ENCODE results near the gene CCR5.
"Not testable (repeated sequence)": the region's sequence is repeated elsewhere in the genome, so short reads cannot be mapped to it uniquely, and the experiment has no call there.

The CCR5 gene

DNA sequence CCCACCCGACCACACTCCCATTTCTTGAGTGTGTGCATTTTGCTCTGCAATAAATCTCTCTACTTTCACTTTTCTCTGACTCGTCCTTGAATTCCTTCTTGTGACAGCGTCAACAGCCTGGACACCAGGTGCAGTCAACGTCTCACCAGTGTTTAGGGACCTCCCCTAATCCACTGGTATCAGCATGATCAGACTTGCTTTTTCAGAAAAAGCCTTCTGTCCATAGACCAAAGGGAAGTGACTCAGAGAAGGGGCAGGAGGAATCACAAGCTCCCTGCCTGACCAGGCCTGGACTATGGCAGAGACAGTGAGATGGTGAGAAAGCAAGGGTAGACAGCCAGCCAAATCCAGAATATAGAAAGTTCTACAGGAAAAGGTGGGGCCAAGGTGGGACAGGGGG lies 15.5 kb downstream of the CCR5 start:
- DNase-seq (ENCODE audit: low spot score): no peak

DNA sequence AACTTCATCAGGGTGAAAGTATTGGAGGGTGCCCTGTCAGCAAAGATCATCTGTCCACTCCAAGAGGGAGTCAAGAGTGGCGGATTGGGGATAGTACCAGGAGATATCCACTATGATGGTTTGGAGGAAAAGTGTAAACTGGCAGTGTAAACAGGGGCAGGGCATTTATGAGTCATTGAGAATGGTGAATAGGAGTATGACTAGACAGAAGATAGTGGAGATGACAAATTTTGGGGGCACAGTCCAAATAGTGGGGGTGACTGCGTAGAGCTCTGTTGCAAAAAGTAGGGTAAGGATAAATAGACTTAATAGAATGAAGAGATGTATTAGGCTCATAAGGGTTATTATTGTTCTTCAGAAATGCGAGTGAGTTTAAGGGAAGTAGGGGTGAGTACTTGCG lies 18.1 kb downstream of the CCR5 start:
- not testable (repeated sequence) for DNase-seq (ENCODE audit: low spot score)

DNA sequence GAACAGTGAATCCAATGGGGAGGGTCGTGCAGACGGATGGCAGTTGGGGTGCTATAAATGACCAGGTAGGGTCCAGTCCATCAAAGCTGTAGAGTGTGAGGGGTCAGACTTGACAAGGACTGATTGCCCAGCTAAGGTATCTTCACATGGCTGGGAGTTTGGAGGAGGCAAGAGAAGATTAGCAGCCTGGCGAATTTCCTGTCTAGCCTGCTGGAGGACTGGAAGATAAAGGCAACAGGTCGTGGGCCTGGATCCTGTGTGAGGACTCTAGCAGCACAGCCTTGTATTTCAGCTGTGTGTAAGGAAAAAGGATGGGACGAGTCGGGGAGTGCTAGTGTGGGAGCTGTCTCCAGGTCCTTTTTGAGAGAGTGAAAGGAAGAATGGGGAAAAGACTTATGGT lies 18.6 kb downstream of the CCR5 start:
- no peak for DNase-seq (ENCODE audit: low spot score)

DNA sequence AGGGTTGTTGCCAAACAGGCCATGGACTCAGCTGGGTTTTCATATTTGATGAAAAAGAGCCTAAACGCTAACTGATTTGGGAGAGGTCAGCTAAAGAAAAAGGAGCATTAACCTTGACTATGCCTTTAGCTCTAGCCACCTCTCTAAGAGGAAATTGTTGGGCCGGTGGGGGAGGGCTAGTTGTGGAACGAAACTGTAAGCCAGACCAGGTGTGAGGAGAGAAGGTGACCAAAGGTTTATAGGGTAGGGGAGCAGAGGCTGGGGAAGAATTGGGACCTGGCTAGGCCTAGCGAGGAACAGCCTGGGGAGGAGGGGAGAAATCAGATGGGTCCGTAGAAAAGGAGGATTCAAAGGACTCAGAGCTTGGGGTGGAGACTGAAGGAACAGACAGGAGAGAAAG lies 20.8 kb downstream of the CCR5 start:
- DNase-seq (ENCODE audit: low spot score): not testable (repeated sequence)

DNA sequence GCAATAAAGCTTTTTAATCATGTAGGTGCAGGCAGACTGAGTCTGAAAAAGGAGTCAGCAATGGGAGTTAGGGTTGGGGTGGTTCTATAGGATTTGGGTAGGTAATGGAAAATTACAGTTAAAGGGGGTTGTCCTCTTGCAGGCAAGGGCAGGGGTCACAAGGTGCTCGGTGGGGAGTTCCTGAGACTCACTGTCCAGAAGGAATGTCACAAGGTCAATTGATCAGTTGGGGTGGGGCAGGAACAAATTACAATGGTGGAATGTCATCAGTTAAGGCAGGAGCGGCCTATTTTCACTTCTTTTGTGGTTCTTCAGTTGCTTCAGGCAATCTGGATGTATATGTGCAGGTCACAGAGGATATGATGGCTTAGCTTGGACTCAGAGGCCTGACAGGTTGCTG lies 22.3 kb downstream of the CCR5 start:
- DNase-seq (ENCODE audit: low spot score): no peak

DNA sequence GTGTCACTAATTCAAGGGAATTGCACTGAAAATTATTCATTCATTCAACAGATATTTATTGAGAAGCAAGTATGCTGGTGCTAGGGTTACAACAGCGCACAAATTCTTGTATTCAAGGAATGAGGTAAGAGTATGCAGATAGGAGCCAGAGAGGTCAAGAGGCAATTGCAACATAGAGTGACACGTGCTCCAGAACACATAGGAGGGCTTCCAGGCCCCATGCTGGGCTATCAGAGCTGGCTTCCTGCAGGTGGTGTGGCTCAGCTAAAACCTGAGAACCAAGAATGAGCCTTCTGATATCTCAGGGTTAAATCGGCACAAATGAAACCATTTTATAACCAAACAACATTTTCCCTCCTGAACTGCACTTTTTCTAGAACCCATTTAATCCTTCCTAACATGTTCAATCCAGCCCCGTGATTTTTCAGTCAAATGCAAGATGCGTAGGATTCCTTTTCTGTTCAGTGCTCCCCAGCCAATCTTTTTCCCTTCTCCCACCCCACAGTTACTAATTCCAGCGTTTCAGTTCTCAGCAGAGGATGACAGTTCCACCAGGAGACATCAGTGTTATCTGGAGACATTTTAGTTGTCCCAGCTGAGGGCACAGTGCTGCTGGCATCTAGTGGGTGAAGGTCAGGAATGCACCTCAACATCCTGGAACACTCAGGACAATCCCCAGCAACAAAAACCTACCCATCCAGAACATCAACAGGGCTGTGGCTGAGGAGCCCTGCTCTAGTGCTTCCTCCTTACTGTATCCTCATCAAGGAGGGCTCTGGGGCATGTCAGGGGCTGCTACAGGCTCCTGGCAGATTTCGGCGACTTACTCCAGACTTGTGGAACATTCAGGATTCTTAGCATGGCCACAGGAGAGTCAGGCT lies 23.0 kb downstream of the CCR5 start:
- peak; percentile 64 for DNase-seq (ENCODE audit: low spot score)

DNA sequence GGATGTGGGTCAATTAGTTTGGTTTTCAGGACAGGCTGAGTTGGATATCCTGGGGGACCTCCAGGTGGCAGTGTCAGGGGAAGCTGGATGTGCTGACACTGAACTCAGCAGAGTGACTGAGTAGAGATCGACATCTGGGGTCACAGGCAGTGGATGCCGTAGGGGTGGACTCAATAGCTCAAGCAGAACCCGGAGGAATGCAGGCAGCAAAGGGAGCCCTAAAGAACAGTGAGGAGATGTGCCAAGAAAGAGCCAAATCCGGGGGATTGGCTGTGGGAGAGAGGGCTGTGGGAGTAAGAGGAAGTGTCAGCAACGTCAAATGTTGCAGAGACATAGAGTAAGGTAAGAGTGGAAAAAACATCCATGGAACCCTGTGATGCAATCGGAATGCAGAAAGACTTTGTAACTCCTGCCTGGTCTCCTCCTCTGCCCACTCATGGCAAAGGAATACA lies 24.5 kb downstream of the CCR5 start:
- DNase-seq (ENCODE audit: low spot score): no peak

DNA sequence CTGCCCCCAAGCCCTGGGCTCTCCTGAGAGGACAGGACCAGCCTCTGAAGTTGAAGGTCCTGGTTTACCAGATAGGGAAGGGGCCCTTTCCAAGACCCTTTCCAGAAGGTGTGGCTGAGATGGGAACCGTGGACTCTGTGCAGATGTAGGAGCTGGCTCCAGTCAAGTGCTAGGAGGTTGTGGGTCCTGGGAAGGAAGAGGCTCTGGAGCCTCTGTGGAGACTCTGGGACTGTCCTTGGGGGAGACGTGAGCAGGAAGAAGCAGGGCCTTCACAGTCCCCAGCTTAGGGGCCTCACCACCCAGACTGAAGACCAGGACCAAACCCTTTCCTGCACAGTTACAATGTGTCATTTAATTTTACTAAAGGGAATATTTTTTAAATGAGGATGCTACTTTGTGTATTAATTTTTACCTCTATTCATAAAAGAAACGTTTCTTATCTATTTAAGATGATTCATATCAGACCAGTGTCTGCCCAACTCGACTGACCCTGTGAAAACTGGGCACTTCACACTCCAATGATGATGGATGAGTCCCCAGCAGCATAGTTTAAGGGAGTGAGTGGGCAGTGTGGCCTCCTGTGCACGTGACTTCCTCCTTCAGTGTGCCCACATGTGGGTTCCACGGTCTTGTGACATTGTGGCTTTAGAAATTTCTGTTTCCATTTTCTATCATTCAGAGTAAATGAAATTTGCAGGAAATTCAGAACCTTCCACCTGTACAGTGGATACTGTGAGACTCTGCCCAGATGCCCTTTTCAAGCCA lies 25.2 kb downstream of the CCR5 start:
- DNase-seq (ENCODE audit: low spot score): no peak

DNA sequence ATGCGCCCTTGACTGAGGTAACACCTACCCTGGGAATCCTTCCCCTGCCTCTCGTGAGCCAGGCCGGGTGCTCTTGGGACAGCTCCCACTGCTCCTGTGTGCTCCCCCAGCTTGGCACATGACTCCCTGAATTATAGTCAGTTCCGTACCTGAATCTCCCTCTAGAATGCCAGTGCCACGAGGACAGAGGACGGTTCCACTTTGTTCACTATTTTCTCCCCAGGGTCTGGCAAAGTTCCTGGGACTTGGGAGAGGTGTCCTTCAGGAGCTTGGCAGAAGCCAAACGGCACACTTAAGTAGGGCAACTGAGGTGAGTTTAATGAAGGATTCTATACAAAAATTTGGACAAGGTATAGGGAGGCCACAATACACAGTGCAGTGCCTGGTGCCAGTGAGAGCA lies 26.4 kb downstream of the CCR5 start:
- no peak for DNase-seq (ENCODE audit: low spot score)

DNA sequence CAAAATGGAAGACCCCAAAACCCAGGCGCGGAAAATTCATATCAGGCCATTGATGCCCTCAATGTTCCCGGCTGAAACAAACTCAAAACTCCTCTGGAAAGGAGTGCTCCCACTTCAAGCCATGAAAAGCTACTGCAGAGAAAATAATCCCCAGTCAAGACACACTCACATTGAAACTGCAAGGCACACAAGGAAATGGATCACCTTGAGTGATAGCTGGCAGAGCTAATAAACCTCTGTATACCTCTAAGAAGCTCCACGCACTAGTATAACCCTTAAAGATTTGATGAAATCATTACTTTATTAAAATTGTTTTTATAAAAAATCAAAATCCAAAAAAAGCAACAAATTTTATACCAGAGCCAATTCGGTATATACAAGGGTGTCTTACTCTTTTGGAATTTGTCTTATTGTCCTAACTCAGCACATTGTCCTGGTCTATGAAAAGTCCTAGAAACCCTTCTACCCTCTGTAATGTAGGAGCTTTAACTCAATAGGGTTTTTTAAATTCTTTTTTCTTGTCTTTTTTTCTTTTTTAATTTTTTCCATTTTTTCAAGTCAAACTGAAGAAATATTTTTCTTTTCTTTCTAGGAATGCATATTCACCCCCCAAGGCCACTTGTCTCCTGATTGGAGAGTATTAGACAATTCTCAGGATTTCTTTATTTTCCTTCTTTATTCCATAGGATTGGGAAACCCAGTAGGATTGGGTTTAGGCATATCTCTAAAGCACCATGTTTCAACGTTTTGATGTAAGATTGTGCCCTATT lies 27.6 kb downstream of the CCR5 start:
- DNase-seq (ENCODE audit: low spot score): no peak

DNA sequence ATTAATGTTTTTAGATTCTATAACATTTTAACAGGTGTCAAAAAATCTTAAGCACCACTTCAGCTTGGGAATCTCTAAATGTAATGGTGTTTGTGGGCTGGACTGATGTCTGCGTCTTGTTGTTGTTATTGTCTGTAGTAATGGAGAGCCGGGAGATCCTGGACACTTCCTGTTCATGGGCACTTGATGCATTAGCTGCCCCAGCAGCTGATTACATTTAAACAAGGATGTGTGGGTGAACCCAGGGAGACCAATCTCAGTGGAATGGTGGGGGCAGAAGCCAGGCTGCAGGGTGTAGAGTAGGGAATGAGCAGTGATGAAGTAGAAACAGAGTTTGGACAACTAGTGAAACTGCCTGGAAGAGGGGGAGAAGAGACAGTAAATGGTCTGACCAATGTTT lies 28.4 kb downstream of the CCR5 start:
- no peak for DNase-seq (ENCODE audit: low spot score)

DNA sequence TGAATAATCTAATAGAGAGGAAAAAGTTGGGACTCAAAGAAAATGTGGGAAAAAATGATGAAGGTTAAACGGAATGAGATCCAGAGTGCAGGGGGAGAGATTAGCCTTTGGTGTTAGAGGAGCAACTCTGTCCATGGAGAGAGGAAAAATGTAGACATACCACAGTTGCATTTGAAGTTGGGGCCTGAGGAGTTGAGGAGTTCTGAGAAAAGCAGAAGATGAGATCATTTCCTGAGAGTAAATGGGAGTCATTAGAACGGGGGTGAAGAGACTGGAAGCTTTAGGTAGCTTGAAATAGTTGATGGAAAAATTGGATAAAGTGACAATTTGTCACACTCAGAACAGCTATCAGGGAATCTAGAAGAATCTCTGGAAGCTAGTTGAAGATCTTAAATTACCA lies 28.8 kb downstream of the CCR5 start:
- DNase-seq (ENCODE audit: low spot score): no peak

DNA sequence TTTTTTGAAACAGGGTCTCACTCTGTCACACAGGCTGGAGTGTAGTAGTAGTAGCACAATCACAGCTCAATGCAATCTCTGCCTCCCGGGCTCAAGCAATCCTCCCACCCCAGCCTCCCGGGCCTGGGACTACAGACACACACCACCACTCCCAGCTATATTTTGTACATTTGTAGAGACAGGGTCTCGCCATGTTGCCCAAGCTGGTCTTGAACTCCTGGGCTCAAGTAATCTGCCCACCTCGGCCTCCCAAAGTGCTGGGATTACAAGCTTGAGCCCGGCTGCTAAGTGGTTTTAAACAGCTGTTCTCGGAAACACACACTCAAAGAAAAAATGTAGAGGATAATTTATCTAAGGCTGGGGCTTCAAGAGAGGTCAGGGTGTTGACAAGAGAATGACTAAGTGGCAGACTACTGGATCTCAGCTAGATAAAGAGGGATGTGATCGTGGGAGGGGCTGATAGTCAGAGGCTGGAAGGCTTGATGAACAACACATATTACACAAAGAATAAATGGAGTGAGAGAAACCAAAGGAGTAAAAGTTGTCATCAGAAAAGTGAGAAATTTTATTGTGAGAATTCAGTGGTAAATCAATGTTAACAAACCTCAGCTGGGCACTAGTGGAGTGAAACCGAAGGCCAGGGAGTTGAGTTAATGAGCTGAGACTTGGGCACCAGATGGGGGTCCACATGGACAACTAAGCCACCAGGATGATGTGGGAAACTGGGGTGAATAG lies 29.4 kb downstream of the CCR5 start:
- no peak for DNase-seq (ENCODE audit: low spot score)

DNA sequence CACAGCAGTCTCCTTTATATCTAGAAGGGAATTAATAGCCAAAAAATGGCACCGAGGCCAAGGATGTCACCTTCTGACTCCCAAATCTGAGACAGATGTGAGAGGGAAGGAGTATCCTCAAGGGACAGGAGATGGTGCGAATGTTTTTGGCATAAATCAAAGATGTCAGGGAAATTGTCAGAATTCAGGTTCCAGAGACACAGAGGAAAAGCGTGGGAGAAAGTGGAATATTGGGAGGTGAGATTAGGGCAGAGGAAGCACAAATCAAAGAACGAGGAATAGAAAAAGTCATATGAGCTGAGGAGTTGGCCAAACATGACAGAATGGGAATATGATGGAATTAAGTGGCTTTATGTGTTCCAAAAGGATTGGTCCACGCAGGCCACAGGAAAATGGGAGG lies 30.1 kb downstream of the CCR5 start:
- DNase-seq (ENCODE audit: low spot score): no peak

DNA sequence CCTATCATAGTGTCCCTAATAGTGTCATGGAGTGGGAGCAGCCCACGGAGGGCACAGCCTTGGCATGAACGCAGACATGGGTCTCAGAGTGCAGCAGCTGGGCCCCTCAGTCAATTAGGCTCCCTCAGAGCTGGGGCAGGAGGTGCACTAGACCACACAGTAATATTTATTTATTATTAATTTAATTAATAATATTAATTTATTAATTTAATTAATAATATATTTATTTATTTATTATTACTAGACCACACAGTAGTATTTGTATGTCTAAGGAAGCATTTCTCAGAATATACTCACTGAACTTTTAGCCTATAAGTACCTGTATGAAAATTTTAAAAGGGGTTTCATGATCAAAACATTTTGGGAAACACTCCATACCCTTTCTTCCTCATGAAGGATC lies 30.8 kb downstream of the CCR5 start:
- DNase-seq (ENCODE audit: low spot score): no peak

DNA sequence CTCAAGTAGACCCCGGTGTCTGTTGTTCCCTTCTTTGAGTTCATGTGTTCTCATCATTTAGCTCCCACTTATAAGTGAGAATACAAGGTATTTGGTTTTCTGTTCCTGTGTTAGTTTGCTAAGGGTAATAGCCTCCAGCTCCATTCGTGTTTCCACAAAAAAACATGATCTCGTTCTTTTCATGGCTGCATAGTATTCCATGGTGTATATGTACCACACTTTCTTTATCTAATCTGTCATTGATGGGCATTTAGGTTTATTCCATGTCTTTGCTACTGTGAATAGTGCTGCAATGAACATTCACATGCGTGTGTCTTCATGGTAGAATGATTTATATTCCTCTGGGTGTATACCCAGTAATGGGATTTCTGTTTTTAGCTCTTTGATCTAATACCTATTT lies 32.2 kb downstream of the CCR5 start:
- not testable (repeated sequence) for DNase-seq (ENCODE audit: low spot score)

DNA sequence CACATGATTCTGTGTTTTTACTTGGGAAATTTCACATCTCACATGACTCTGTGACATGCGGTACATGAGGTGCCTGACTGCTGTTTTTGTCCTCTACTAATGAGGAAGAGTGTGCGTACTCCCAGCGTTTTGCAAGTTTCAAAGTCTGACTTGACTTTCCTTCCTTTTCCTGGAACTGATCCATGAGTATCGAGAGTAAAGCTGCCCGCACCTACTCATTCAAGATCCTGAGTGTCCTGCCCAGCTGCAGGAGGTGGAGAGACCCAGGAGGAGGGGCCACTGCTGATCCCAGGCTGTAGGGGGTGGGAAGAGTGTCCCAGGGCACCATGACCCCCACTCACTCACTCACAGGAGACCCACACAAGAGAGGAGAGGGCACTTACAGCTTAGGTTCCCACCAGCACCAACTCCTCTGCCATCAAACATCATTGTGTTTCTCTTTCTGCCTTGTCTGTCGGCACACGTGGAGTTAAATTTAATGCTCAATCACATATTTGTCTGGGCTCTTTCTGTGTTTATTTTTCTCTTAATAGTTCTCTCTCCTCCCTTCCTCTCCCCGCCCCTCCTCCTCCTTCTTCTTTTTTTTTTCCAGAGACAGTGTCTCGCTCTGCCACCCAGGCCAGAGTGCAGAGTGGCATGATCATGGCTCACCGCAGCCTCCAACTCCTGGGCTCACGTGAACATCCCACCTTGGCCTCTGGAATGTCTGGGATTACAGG lies 34.7 kb downstream of the CCR5 start:
- no peak for DNase-seq (ENCODE audit: low spot score)

DNA sequence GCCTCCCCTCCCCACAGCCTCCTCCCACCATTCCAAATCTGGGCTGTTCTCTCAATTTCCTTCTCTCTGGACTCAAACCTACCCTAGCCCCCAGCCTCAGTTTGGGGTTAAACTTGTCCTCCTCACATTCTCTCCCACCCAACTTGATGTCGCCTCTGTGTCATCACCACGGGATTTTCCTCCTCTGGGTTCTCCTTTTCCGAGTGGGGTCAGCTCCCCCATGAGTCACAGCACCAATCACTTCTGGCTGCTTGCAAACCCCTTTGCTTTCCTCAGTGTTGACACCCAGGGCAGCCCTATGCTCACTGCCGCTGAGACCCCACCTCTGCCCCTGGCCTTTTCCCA lies 35.7 kb downstream of the CCR5 start:
- DNase-seq (ENCODE audit: low spot score): no peak

DNA sequence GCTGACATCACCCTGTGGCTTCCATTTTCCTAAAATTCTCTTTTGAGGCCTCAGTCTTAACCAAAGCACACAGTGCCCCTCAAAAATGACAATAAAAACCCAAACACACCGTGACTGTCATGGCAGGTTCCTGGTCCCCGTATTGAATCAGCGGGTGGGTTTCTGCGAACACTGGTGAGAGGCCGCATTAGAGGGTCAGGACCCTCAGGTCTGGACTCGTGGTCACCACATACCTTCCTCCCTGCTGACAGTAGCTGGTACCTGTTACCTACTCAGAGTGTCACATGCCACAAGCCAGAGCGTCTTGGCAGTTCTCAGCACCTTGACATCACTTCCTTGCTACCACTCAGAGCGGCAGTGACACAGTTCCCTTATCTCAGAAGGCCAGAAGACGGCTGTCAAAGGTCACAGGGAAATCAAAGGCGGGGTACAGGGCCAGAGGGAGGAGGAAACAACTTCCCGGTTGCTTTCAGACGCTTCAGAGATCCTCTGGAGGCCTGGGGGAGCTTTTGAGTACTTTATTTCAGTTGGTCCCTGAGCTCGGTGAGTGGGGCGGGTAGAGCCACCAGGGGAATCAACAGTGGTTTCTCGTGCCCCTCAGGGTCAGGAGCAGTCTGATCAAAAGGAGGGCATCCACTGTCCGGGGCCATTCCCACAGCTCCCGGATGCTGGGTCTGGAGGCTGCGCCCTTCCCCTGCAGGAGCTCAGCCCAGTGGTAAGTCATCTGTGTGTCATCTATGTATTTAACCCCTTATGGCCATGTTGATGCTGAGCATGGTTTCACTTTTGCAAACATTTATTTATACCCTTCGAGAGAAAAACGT lies 36.3 kb downstream of the CCR5 start, which contains the start of the genes CCR5AS and CCRL2:
Gene CCR5AS, minus strand, starts transcription at position 279 of the 824 bp plus-strand sequence.
Gene CCRL2, plus strand, starts transcription at position 472 of the 824 bp plus-strand sequence. CDS start 821 bp downstream, outside the sequence.
- no peak for DNase-seq (ENCODE audit: low spot score)

DNA sequence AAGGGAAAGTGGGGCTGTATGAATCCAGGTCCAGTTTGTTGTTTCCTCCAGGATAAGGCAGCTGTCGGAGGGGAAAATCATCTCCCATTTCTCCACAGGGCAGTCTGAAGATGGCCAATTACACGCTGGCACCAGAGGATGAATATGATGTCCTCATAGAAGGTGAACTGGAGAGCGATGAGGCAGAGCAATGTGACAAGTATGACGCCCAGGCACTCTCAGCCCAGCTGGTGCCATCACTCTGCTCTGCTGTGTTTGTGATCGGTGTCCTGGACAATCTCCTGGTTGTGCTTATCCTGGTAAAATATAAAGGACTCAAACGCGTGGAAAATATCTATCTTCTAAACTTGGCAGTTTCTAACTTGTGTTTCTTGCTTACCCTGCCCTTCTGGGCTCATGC lies 37.2 kb downstream of the CCR5 start:
- DNase-seq (ENCODE audit: low spot score): no peak

All from HuH-7.5 (cell line).